Activated T-cell treated with anti-CD3 and anti-CD28 coated beads, Interleukin-2, amount 50 U/mL, for 72 hours (primary cell): ENCODE data around the gene FXYD4. TPM values are rescaled to one million over a fixed set of nuclear protein-coding genes. Genes with fewer than 3 reads are reported as not detected.

Experiments used
- ATAC-seq, 2 donors: fragments of 150-1000 bp; cut with Tn5 transposase; replicated peaks in 1 of 2; 2 replicates each; pipeline ENCODE4 v1.10.0; 2021; ENCODE audit warnings: moderate library complexity in 2 of 2, mild to moderate bottlenecking in 1 of 2
- DNase-seq, 2 donors: peaks; one replicate each; pipeline ENCODE4 v3.0.0; 2021 to 2022; ENCODE audit warnings: mixed read lengths in 1 of 2
- H3K27ac Mint-ChIP-seq: one replicate; pipeline ENCODE4 v1.8.0; 2022; ENCODE audit warnings: mild to moderate bottlenecking, moderate library complexity, mixed read lengths
- H3K27me3 Mint-ChIP-seq: one replicate; pipeline ENCODE4 v1.8.0; 2022; ENCODE audit warnings: low read depth, mixed read lengths
- H3K36me3 Mint-ChIP-seq, 2 donors: one replicate each; pipeline ENCODE4 v1.8.0; 2022; ENCODE audit warnings: mixed read lengths in 2 of 2, mild to moderate bottlenecking in 1 of 2; ENCODE audit not compliant: insufficient read depth in 2 of 2
- H3K4me1 Mint-ChIP-seq: one replicate; pipeline ENCODE4 v1.8.0; 2022; ENCODE audit warnings: low read depth, mixed read lengths
- H3K4me3 Mint-ChIP-seq, 2 donors: one replicate each; pipeline ENCODE4 v1.8.0; 2022; ENCODE audit warnings: mild to moderate bottlenecking in 2 of 2, mixed read lengths in 2 of 2, moderate library complexity in 2 of 2
- H3K9me3 Mint-ChIP-seq, 2 donors: one replicate each; pipeline ENCODE4 v1.8.0; 2022; ENCODE audit warnings: mixed read lengths in 2 of 2
- total RNA-seq, 2 donors: library from RNA; stranded (reverse); gene quantifications; one replicate each; pipeline ENCODE4 v1.2.3, GENCODE V29; 2022

Gene FXYD4
- total RNA-seq, 2 donors from 2014 or later: not detected

DNA sequence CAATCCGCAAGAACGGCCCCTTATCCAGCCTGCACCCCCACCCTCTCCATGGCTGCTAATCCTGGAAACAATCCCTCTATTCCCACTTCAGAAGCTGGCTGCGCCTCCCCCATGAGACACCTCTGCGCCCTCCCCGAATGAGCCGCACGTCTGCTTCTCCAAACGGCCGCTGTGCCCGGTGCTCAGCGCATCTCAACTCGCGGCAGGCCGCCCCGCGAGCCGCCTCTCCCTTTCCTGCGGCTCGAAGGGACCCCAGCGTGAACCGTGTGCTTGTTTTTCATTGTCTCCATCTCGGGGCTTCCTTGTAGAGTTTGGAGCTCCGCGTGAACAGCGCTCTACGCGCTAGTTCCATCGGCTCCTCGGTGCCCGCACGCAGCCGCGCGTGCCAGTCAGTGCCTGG, 20.8 kb upstream of the FXYD4 start:
- DNase-seq: no peak
- Mint-ChIP-seq H3K27me3 (peaks cover 16% of the 10 kb centered on the region), H3K36me3 (no peaks in the 10 kb centered on the region), H3K4me3 (peak overlapping the region; percentile 56 to 64), H3K9me3 (no peaks in the 10 kb centered on the region), H3K4me1 (peaks cover 17% of the 10 kb centered on the region), H3K27ac (no peak overlapping the region)
- no peak for ATAC-seq

DNA sequence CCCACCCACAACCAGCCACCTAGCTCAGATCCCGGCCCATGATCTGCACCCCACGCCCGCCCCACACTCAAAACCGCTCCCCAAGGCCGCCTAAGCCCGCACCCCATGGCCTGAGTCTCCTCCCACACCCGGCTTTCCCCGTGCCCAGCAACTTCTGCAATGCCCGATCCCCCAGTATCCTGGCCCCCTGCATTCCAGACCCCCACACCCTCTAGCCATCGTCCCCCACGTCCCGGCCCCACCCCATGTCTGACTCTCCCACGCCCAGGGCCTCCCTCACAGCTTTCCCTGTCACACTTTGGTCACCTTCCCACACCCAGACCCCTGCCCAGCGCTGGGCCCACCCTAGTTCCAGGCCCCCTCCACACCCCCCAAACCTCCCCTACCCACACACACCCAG, 20.1 kb upstream of the FXYD4 start:
- H3K36me3 Mint-ChIP-seq: no peaks in the 10 kb centered on the region
- H3K27ac Mint-ChIP-seq: no peak overlapping the region
- ATAC-seq: no peak
- peaks cover 23% of the 10 kb centered on the region for H3K4me1 Mint-ChIP-seq
- DNase-seq: no peak
- no peak overlapping the region for H3K4me3 Mint-ChIP-seq
- no peaks in the 10 kb centered on the region for H3K9me3 Mint-ChIP-seq
- peaks cover 16% of the 10 kb centered on the region for H3K27me3 Mint-ChIP-seq

DNA sequence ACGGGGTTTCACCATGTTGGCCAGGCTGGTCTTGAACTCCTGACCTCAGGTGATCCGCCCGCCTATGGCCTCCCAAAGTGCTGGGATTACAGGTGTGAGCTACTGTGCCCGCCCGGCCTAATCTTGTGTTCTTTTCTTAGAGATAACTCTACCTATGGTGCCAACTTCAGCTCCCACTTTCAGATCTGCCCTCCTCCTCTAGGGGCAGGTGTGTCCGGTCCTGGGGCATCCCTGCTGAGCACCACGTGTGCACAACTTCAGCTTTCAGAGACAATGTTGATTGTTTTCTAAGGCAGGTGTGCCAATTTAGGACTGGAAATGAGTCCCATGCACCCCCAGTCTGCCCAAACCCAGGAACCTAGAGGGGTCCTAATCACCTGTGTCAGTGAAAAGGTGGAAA, 18.5 kb upstream of the FXYD4 start:
- Mint-ChIP-seq H3K4me1 (peaks cover 29% of the 10 kb centered on the region), H3K27ac (no peak overlapping the region), H3K9me3 (no peaks in the 10 kb centered on the region), H3K36me3 (no peaks in the 10 kb centered on the region), H3K27me3 (peaks cover 16% of the 10 kb centered on the region), H3K4me3 (no peak overlapping the region)
- ATAC-seq: no peak
- DNase-seq: no peak

DNA sequence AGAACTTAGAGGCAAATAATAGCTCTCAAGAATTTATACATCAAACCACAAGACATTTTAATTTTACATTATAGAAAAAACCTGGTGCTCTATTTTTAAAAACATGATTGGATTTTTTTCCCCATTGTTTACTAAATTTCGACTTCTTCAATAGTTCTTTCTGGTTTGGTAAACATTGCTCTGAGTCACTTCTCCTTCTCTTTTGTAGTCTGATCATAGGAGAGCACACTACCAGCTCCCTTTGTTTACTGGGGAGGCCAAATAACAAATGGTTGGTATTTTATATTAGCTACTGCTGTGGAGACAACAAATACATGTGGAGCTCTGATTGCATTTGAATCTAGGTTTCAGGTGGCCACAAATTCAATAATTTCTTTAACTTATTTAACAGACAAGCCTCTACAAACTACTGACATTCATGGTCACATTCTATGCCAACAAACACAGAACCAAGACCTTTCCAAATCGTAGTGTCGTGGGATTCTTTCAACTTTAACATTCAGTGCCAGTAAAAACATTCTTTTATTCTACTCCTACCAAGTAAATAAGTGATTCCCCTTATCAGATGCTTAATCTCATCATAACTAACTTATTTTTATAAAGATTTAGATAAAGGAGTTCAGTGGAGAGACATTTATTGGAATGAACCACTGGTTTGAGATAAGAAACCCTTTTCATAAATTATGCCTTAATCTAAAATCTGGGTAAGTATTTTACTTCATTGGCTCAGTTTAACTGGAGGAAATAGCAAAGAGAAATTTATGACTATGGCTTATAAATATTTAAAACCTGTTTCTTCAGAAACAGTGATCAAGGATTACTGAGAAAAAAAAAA, 17.7 kb upstream of the FXYD4 start:
- Mint-ChIP-seq H3K27ac (no peak overlapping the region), H3K27me3 (peaks cover 13% of the 10 kb centered on the region), H3K4me1 (peaks cover 22% of the 10 kb centered on the region), H3K4me3 (no peak overlapping the region), H3K36me3 (no peaks in the 10 kb centered on the region), H3K9me3 (no peaks in the 10 kb centered on the region)
- ATAC-seq: no peak
- no peak for DNase-seq

DNA sequence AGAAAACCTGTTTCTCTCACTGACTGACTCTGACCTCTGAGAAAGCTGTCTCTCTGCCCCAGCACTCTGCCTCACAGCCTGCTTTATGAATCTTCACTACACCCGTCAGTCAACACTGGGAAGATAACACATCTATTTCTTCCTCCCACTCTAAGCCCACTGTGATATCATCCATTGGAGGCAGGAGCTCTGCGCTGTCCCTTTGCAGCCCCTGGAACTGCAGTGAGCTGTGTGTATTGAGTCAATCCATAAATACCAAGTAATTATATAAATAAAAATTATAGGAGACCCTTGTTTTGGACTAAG, 17.2 kb upstream of the FXYD4 start:
- Mint-ChIP-seq H3K27me3 (peaks cover 12% of the 10 kb centered on the region), H3K4me1 (peaks cover 21% of the 10 kb centered on the region), H3K27ac (no peak overlapping the region), H3K4me3 (no peak overlapping the region), H3K9me3 (no peaks in the 10 kb centered on the region), H3K36me3 (no peaks in the 10 kb centered on the region)
- ATAC-seq: no peak
- DNase-seq: no peak

DNA sequence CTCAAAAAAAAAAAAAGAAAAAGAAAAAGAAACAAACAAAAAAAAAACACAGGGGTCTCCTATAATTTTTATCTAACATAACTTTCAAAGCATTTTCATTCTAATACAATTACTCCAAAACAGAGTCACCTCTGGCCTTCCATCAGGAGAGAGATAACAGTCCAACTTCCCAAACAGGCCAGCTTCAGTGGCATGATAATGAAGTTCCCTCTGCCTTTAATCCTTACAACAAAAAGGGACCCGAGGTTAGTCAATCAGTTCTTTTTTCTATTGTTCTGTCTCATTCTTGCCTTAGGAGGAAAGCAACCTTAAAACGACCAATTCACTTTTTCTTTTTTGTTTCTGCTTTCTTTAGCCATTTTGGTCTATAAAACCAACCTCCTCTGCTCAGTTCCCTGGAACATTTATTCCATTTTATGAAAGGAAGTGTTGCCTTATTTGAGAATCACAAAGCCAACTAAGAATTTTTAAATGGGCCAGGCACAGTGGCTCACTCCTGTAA, 16.5 kb upstream of the FXYD4 start:
- H3K4me1 Mint-ChIP-seq: peaks cover 22% of the 10 kb centered on the region
- peaks cover 10% of the 10 kb centered on the region for H3K27me3 Mint-ChIP-seq
- ATAC-seq: no peak
- no peaks in the 10 kb centered on the region for H3K9me3 Mint-ChIP-seq
- no peaks in the 10 kb centered on the region for H3K36me3 Mint-ChIP-seq
- DNase-seq: no peak
- no peak overlapping the region for H3K27ac Mint-ChIP-seq
- no peak overlapping the region for H3K4me3 Mint-ChIP-seq

DNA sequence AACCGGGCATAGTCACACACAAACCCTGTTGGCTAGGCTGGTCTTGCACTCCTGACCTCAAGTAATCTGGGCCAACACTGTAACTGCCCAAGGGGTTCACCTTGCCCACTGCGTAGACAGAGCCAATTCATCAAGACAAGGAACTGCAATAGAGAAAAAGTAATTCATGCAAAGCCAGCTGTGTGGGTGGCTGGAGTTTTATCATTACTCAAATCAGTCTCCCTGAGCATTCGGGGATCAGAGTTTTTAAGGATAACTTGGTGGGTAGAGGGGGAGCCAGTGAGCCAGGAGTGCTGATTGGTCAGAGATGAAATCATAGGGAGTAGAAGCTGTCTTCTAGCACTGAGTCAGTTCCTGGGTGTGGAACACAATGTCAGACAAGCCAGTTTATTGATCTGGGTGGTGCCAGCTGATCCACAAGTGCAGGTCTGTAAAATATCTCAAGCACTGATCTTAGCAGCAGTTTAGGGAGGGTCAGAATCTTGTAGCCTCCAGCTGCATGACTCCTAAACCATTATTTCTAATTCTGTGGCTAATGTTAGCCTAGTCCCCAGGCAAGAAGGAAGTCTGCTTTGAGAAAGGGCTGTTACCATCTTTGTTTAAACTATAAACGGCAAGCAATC, 15.6 kb upstream of the FXYD4 start:
- DNase-seq: peak; percentile 15 to 38
- Mint-ChIP-seq H3K36me3 (no peaks in the 10 kb centered on the region), H3K27ac (peak overlapping the region; percentile 17), H3K4me1 (peaks cover 23% of the 10 kb centered on the region), H3K27me3 (peaks cover 1% of the 10 kb centered on the region), H3K9me3 (no peaks in the 10 kb centered on the region), H3K4me3 (peak overlapping the region in 1 of 2 donors; percentile 63)
- ATAC-seq: peak; percentile 68 to 84

DNA sequence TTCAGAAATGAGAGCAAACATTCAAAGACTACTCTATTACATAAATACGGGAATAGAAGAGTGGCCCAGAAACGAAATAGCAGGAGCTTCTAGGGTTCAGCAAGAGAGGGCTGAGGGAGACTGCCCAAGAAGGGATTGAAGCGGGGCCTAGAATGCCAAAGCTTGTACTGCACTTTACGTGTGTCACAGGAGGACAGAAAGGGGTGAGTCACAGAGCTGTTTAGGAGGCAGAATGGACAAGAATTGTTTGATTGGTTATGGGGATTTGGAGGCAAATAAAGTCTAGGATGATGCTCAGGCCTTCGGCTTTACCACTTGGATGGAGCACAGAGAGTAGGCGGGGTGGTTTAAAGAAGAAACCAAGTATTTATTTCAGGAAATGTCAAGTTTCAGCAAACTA, 11.3 kb upstream of the FXYD4 start:
- no peaks in the 10 kb centered on the region for H3K27me3 Mint-ChIP-seq
- DNase-seq (no peak), ATAC-seq (no peak)
- peaks cover 36% of the 10 kb centered on the region for H3K4me1 Mint-ChIP-seq
- peak overlapping the region; percentile 47 to 95 for H3K4me3 Mint-ChIP-seq
- no peaks in the 10 kb centered on the region for H3K9me3 Mint-ChIP-seq
- H3K36me3 Mint-ChIP-seq: peaks cover 4 to 7% of the 10 kb centered on the region in 2 donors
- H3K27ac Mint-ChIP-seq: peak overlapping the region; percentile 13

DNA sequence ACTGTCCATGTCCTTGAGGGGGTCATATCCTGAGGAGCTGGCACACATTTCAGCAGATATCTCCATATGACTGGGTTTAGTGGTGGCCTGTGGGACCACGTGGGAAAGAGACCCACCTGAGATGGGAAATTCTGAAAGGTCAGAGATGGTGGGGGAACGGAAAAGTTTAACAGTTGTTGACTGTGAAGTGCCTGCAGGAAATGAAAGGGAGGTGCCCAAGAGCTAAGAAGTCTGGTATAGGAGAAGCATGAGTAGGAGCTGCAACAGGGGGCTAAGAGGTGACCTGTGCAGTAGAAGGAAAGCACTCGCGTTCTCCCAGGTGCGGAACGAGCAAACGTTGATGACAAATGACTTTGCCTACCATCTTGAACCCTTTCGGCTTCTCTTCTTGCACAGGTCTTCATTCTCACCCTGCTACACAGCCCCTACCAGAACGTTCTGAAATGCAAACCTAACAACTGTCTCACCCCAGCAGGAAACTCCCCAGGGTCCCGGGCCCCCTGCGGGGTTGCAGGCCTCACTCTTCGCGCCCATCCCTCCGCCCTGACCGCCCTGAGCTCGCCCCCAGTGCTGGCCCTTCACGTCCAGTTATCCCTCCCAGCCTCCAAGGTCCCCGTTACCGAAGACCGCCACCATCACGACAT, 9.8 kb upstream of the FXYD4 start:
- Mint-ChIP-seq H3K4me1 (peaks cover 25% of the 10 kb centered on the region), H3K27ac (peak overlapping the region; percentile 69), H3K27me3 (no peaks in the 10 kb centered on the region), H3K4me3 (peak overlapping the region; percentile 84 to 95), H3K36me3 (peaks cover 4 to 7% of the 10 kb centered on the region in 2 donors), H3K9me3 (no peaks in the 10 kb centered on the region)
- peak; percentile 18 to 23 for DNase-seq
- peak; percentile 14 to 40 for ATAC-seq

DNA sequence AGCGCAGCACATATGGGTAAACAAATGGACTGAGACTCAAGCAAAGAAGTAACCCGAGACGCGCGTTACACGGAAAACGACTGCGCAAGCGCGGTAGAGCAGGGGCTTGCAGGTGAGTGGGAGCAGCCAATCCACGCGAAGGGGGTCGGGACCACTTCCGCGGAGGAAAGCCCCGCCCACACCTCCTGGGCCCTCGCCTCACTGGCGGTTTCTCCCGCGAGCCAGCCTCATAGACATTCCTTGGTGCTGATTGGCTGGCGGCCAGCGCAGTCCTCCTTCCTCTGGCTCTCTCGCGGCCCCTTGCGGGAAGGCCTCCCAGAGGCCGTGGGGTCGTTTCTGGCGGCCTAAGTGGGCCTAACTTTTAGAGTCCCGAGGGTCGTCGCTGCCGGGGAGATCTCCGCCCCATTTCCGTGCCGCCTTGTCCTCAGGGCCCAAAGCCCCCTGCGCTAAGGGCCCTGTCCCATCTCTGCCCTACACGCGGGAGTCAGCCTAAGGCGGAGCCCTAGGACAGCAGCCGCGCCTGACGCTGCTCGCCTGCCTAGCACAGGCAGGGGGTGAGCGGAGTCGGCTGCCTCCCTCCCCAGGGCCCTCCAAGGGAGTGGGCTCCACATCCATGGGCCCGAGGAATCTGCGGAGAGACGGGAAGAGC, 9.1 kb upstream of the FXYD4 start:
- Mint-ChIP-seq H3K27ac (peak overlapping the region; percentile 69), H3K27me3 (no peaks in the 10 kb centered on the region), H3K36me3 (peaks cover 4 to 7% of the 10 kb centered on the region in 2 donors), H3K4me3 (peak overlapping the region; percentile 84 to 95), H3K4me1 (peaks cover 22% of the 10 kb centered on the region), H3K9me3 (no peaks in the 10 kb centered on the region)
- ATAC-seq (peak; percentile 95 to 97), DNase-seq (peak; percentile 98 to 99)

DNA sequence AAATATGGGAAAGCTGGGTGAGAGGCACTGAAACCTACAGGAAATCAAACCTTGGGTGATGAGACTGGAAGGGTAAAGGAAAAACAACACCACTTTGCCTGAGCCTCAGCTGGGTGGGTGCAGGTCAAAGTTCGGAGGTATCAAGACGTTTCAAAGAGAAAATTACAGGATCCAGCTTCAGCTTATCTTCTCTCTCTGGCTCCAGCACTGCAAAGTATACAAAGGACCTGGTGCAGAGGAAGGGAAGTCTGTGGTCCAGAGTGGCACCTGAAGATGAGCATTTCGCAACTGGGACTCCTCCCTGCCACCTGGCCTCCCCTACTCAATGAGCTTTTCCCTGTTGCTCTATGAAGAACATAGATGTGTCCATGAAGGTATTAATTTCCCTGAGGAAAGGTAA, 6.4 kb upstream of the FXYD4 start:
- H3K36me3 Mint-ChIP-seq: peaks cover 4 to 7% of the 10 kb centered on the region in 2 donors
- DNase-seq (no peak), ATAC-seq (no peak)
- H3K4me1 Mint-ChIP-seq: peaks cover 20% of the 10 kb centered on the region
- no peaks in the 10 kb centered on the region for H3K9me3 Mint-ChIP-seq
- no peak overlapping the region for H3K4me3 Mint-ChIP-seq
- no peak overlapping the region for H3K27ac Mint-ChIP-seq
- no peaks in the 10 kb centered on the region for H3K27me3 Mint-ChIP-seq

DNA sequence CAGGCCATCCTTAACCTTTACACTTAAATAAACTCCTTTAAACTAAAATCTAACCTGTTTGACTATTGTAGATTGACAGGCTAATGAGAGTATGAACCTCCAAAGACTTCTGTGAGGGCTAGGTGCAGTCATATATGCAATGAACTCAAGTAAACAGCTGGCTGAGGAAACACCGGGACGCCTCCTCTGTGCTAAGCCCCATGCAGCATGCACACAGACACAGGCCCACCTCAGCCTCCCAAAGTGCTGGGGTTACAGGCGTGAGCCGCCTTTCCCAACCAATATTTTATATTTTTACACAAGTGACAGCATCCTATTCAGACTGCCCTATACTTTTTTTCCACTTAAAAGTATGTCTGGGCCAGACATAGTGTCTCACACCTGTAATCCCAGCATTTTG, 1.5 kb upstream of the FXYD4 start:
- Mint-ChIP-seq H3K27me3 (no peaks in the 10 kb centered on the region), H3K9me3 (no peaks in the 10 kb centered on the region), H3K27ac (no peak overlapping the region), H3K4me1 (no peaks in the 10 kb centered on the region), H3K36me3 (no peaks in the 10 kb centered on the region), H3K4me3 (no peak overlapping the region)
- ATAC-seq (no peak), DNase-seq (no peak)

DNA sequence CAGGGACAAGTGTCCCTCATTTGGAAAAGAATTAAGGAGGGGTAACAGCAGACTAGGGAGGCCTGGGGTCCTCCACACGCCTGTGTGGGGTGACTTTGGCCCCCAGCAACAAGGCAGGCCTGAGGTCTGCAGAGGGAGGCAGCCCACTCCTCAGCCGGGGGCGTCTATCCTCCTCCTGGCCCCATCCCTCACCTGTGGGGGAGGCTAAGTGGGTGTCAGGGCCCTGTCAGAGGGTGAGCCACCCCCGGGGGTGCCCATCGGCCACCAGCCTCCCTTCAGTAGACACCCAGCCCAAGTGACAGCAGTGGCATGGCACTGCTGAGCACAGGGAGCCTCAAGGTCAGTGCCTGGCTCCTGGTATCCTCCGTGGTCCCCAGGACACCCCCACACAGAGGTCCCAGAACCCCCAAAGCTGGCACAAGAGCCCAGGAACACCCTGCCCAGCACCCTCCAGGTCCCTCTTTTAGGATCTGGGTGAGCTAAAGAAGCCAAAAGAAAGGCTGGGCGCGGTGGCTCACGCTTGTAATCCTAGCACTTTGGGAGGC, 693 bp upstream of the FXYD4 start:
- Mint-ChIP-seq H3K4me3 (no peak overlapping the region), H3K36me3 (no peaks in the 10 kb centered on the region), H3K27me3 (no peaks in the 10 kb centered on the region), H3K27ac (no peak overlapping the region), H3K4me1 (no peaks in the 10 kb centered on the region), H3K9me3 (no peaks in the 10 kb centered on the region)
- no peak for ATAC-seq
- DNase-seq: no peak
